K562 (cell line): Measurements from ENCODE around the gene CCDC50. TPM values are rescaled to one million over a fixed set of nuclear protein-coding genes. Genes with fewer than 3 reads are reported as not detected.

Source experiments
- ATAC-seq: fragments of 200-7000 bp; cut with Tn5 transposase; 3 replicates; pipeline ENCODE4 v1.9.1; 2020; ENCODE audit warnings: moderate library complexity
- BruUV-seq: library from RNA; stranded (reverse); fragments of 400-500 nt; replicated peaks from 2 replicates; lab custom pipeline; 2021; lab: Mats Ljungman, UMichigan
- CTCF ChIA-PET: fragments of 300-600 bp; formaldehyde crosslinking; extraction: SDS; loops from one replicate; lab custom pipeline; 2021; ENCODE audit warnings: low intra/inter-chr PET ratio; lab: Yijun Ruan, JAX
- POLR2A ChIA-PET: fragments of 300-600, 350-650 bp; sonication (Branson Sonifier 250); formaldehyde crosslinking; extraction: SDS; loops from one replicate; lab custom pipeline; 2021; ENCODE audit warnings: antibody characterized with exemption, inconsistent platforms; lab: Yijun Ruan, JAX
- DNase-seq, 4 experiments: peaks; one replicate each; pipeline versions ENCODE4 v3.0.0 to v3.0.0-alpha.2; 2011 to 2018; ENCODE audit warnings: low spot score in 3 of 4, mixed read lengths in 3 of 4; ENCODE audit errors: extremely low read depth in 1 of 4
- FAIRE-seq: peaks from 2 replicates; lab custom pipeline; 2011; peaks lifted over from hg19 to GRCh38; lab: Jason Lieb, UNC
- H2AFZ ChIP-seq: 2 replicates; pipeline ENCODE4 v1.6.0; 2011; ENCODE audit warnings: low read depth, low read length, control low read depth, inconsistent platforms
- H3K27ac ChIP-seq: fragments of 200-600 bp; 3 replicates; pipeline ENCODE4 v1.8.0; 2011; ENCODE audit warnings: low read depth, mild to moderate bottlenecking, control low read depth, inconsistent platforms, low read length, moderate library complexity, mixed read lengths; ENCODE audit errors: extremely low read depth
- H3K27me3 ChIP-seq, 2 experiments: fragments of 300-600 bp in 1 of 2; 2 replicates in 1 of 2; 3 replicates in 1 of 2; pipeline versions ENCODE4 v1.6.0 to v1.8.0; 2011; ENCODE audit warnings: inconsistent platforms in 2 of 2, low read length in 2 of 2, mild to moderate bottlenecking in 1 of 2, mixed read lengths in 1 of 2, moderate library complexity in 1 of 2; ENCODE audit not compliant: control insufficient read depth in 2 of 2, insufficient read depth in 2 of 2
- H3K36me3 ChIP-seq: fragments of 300-600 bp; 3 replicates; pipeline ENCODE4 v1.8.0; 2011; ENCODE audit warnings: mild to moderate bottlenecking, low read length, inconsistent platforms; ENCODE audit not compliant: control insufficient read depth, insufficient read depth
- H3K4me1 ChIP-seq, 2 experiments: fragments of 200-600 bp in 1 of 2; replicated peaks in 1 of 2; 2 replicates in 1 of 2; 3 replicates in 1 of 2; pipeline versions ENCODE4 v1.5.1 to v1.8.0; 2011; ENCODE audit warnings: inconsistent platforms in 2 of 2, low read length in 2 of 2, mild to moderate bottlenecking in 1 of 2, mixed read lengths in 1 of 2, moderate library complexity in 1 of 2; ENCODE audit not compliant: control insufficient read depth in 2 of 2, insufficient read depth in 2 of 2
- H3K4me2 ChIP-seq: 2 replicates; pipeline ENCODE4 v1.6.1; 2011; ENCODE audit warnings: low read length, control low read depth, inconsistent platforms, mixed read lengths; ENCODE audit not compliant: insufficient read depth
- H3K4me3 ChIP-seq: fragments of 200-600 bp; sonication (generic), shearing (Covaris generic); 2 replicates; pipeline ENCODE4 v1.5.1; 2016; ENCODE audit warnings: control low read depth, inconsistent platforms
- H3K79me2 ChIP-seq: fragments of 200-600 bp; 3 replicates; pipeline ENCODE4 v1.8.0; 2011; ENCODE audit warnings: low read length, inconsistent platforms; ENCODE audit not compliant: control insufficient read depth, insufficient read depth
- H3K9ac ChIP-seq, 2 experiments: 2 replicates each; pipeline versions ENCODE4 v1.6.0 to v1.6.1; 2011; ENCODE audit warnings: low read depth in 2 of 2, low read length in 2 of 2, control low read depth in 1 of 2, inconsistent platforms in 1 of 2, mild to moderate bottlenecking in 1 of 2, mixed read lengths in 1 of 2; ENCODE audit not compliant: insufficient read depth in 1 of 2
- H3K9me1 ChIP-seq: one replicate; pipeline ENCODE4 v1.6.0; 2011; ENCODE audit warnings: inconsistent platforms, mild to moderate bottlenecking, low read length, moderate library complexity; ENCODE audit not compliant: control insufficient read depth, insufficient read depth
- H3K9me3 ChIP-seq: replicated peaks from 2 replicates; pipeline ENCODE4 v1.5.1; 2011; ENCODE audit warnings: low read depth, low read length, inconsistent platforms; ENCODE audit not compliant: control insufficient read depth, insufficient read depth
- H4K20me1 ChIP-seq: replicated peaks from 2 replicates; pipeline ENCODE4 v1.6.1; 2011; ENCODE audit warnings: low read length, inconsistent platforms, mixed read lengths; ENCODE audit not compliant: control insufficient read depth, insufficient read depth
- BACH1 ChIP-seq: fragments of 200-800 bp; sonication (Bioruptor generic); IDR thresholded peaks from 2 replicates; pipeline ENCODE4 v1.6.1; 2016; ENCODE audit warnings: missing genetic modification characterization, missing compliant biosample characterization
- CAMTA2 ChIP-seq: fragments of 250-450 bp; sonication (Bioruptor Pico); conservative IDR thresholded peaks from 2 replicates; pipeline ENCODE4 v1.5.1; 2022
- CREBBP ChIP-seq: IDR thresholded peaks from one replicate; pipeline ENCODE4 v1.6.1; 2012; ENCODE audit warnings: low read depth, mild to moderate bottlenecking, control low read depth, inconsistent platforms, low read length
- HMG20B ChIP-seq: fragments of 250-450 bp; sonication (Bioruptor Pico); IDR thresholded peaks from 2 replicates; pipeline ENCODE4 v1.5.0; 2021; ENCODE audit warnings: mild to moderate bottlenecking
- NR3C1 ChIP-seq: sonication (generic); formaldehyde crosslinking; IDR thresholded peaks from 2 replicates; pipeline ENCODE4 v1.8.1; 2022; ENCODE audit warnings: missing genetic modification reagents
- PML ChIP-seq: IDR thresholded peaks from 2 replicates; pipeline ENCODE4 v1.6.1; 2012; ENCODE audit warnings: low read length, inconsistent platforms
- SRSF7 ChIP-seq: fragments of 200-400 bp; formaldehyde crosslinking; optimal IDR thresholded peaks from 2 replicates; pipeline ENCODE3; 2017; ENCODE audit warnings: mild to moderate bottlenecking, low read depth, low read length
- TCF7L2 ChIP-seq: fragments of 150-350 bp; IDR thresholded peaks from 2 replicates; pipeline ENCODE4 v1.6.1; 2016; ENCODE audit warnings: low read depth, mild to moderate bottlenecking, low read length, moderate library complexity
- ZKSCAN8 ChIP-seq: fragments of 200-800 bp; sonication (Bioruptor generic); IDR thresholded peaks from 2 replicates; pipeline ENCODE4 v1.6.1; 2016; ENCODE audit warnings: missing genetic modification characterization, missing compliant biosample characterization
- ZNF764 ChIP-seq: fragments of 250-450 bp; sonication (Bioruptor Pico); IDR thresholded peaks from 2 replicates; pipeline ENCODE4 v1.4.0; 2020; ENCODE audit warnings: low read depth, mild to moderate bottlenecking, moderate library complexity
- WGBS: fragments of 100-300 bp; shearing (Covaris generic); methylation state at CpG from one replicate; pipeline ENCODE4 v1.1.6; 2016; ENCODE audit warnings: low coverage, mixed read lengths; ENCODE audit not compliant: insufficient coverage; ENCODE audit errors: missing lambda C conversion rate; 5-methylcytosine and 5-hydroxymethylcytosine counted together
- in situ Hi-C: fragments of 300-500 bp; cut with MboI; formaldehyde crosslinking; loops from 4 replicates; pipeline ENCODE4 v1.15.0; 2018; ENCODE audit warnings: inconsistent platforms, mixed read lengths
- intact Hi-C: fragments of 100-400 bp; cut with micrococcal nuclease; formaldehyde crosslinking; loops from 2 replicates; pipeline ENCODE4 v1.14.2; 2022
- polyA plus RNA-seq, 8 experiments: library from polyadenylated mRNA; depleted of rRNA in 4 of 8; stranded (reverse) in 5 of 8; unstranded in 3 of 8; fragments of >200 nt; fragmentation: Nextera tagmentation in 2 of 8; fragmentation: Illumina TruSeq in 1 of 8; extraction: Ambion mirVana in 2 of 8; extraction: Trizol in 1 of 8; gene quantifications; 2 replicates each; pipeline versions ENCODE4 v1.2.1 to v1.2.3, GENCODE V29; 2011 to 2014; ENCODE audit warnings: inconsistent platforms in 1 of 8, missing spikeins in 1 of 8
- total RNA-seq, 7 experiments: library from RNA; depleted of rRNA in 6 of 7; stranded (reverse); fragments of >200 nt in 6 of 7; fragmentation: Illumina TruSeq in 2 of 7; extraction: Trizol in 2 of 7; gene quantifications; 2 replicates each; pipeline versions ENCODE4 v1.2.1 to v1.2.3, GENCODE V29; 2011 to 2021; ENCODE audit warnings: low replicate concordance in 1 of 7
- TF ChIP-seq, protein P1 (sequence below): fragments of 450-650 bp; IDR thresholded peaks from 2 replicates; pipeline ENCODE4 v1.6.1; 2017; ENCODE audit warnings: antibody characterized with exemption
- TF ChIP-seq, protein P2 (sequence below): IDR thresholded peaks from 3 replicates; pipeline ENCODE4 v1.6.1; 2011; ENCODE audit warnings: borderline replicate concordance, mild to moderate bottlenecking, moderate library complexity; ENCODE audit not compliant: insufficient read length; ENCODE audit errors: extremely low read depth
- TF ChIP-seq, protein P3 (sequence below), 2 experiments: fragments of 450-650 bp; IDR thresholded peaks; 2 replicates each; pipeline ENCODE4 v1.6.1; 2018; ENCODE audit warnings: mild to moderate bottlenecking in 2 of 2, low read depth in 1 of 2; ENCODE audit not compliant: partially characterized antibody in 2 of 2
- TF ChIP-seq, protein P4 (sequence below): fragments of 250-450 bp; sonication (Bioruptor Pico); IDR thresholded peaks from 2 replicates; pipeline ENCODE4 v1.4.0; 2020

Gene CCDC50
- total and polyA plus RNA-seq, 9 of the 15 experiments (the other 6 are each of a cell fraction or from before 2014, with no cell fraction given), result 8.4 to 63.4 (median 40.4) TPM

DNA sequence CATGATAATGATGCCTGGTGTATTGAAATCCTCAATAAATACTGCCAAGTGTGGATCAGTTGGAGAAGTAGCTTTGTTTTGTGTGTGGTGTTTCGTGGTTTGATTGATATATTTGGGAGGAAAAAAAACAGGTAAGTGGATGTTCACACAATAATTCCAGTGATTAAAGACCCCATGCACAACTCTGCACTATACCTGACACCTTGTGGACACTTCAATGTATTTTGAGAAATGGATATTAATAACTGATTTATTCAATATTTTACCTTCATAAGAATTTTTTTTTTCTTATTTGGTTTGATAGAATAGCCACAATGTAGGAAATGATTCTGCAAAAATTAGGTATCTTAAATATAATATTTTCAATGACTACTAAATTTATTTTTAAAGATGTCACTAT, 69.4 kb downstream of the CCDC50 start:
- H3K4me2 ChIP-seq, result no peak overlapping the region
- WGBS, result 75% methylated on average over 1 of the region's 1 CpG
- intact Hi-C loops, result no loop called here
- FAIRE-seq (no peak), DNase-seq (no peak), ATAC-seq (no peak)
- no TSS peak for BruUV-seq
- H3K4me3 ChIP-seq, result no peak overlapping the region
- no peak overlapping the region for H3K9ac ChIP-seq
- peaks cover 7% of the 10 kb centered on the region; the same call in 1 of the 3 replicates for H3K36me3 ChIP-seq
- in situ Hi-C loops, result no loop called here
- no peaks in the 10 kb centered on the region for H3K9me3 ChIP-seq
- H3K27me3 ChIP-seq, result no peaks in the 10 kb centered on the region
- no peaks in the 10 kb centered on the region for H4K20me1 ChIP-seq
- no peaks in the 10 kb centered on the region for H3K4me1 ChIP-seq
- POLR2A ChIA-PET, result no interaction called here
- no peaks in the 10 kb centered on the region for H3K79me2 ChIP-seq
- H3K27ac ChIP-seq, result no peak overlapping the region
- H2AFZ ChIP-seq, result no peak overlapping the region
- no peaks in the 10 kb centered on the region for H3K9me1 ChIP-seq
- CTCF ChIA-PET, result no interaction called here
- TF ChIP-seq PML (no peak), NR3C1 (no peak), HMG20B (no peak), SRSF7 (no peak), ZNF764 (CRISPR knock-in tag) (no peak), TCF7L2 (no peak), BACH1 (tag) (no peak), CREBBP (no peak), ZKSCAN8 (CRISPR knock-in tag) (no peak), CAMTA2 (no peak)
- TF ChIP-seq, protein P1, sequence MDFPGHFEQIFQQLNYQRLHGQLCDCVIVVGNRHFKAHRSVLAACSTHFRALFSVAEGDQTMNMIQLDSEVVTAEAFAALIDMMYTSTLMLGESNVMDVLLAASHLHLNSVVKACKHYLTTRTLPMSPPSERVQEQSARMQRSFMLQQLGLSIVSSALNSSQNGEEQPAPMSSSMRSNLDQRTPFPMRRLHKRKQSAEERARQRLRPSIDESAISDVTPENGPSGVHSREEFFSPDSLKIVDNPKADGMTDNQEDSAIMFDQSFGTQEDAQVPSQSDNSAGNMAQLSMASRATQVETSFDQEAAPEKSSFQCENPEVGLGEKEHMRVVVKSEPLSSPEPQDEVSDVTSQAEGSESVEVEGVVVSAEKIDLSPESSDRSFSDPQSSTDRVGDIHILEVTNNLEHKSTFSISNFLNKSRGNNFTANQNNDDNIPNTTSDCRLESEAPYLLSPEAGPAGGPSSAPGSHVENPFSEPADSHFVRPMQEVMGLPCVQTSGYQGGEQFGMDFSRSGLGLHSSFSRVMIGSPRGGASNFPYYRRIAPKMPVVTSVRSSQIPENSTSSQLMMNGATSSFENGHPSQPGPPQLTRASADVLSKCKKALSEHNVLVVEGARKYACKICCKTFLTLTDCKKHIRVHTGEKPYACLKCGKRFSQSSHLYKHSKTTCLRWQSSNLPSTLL, result no peak
- TF ChIP-seq, protein P2, sequence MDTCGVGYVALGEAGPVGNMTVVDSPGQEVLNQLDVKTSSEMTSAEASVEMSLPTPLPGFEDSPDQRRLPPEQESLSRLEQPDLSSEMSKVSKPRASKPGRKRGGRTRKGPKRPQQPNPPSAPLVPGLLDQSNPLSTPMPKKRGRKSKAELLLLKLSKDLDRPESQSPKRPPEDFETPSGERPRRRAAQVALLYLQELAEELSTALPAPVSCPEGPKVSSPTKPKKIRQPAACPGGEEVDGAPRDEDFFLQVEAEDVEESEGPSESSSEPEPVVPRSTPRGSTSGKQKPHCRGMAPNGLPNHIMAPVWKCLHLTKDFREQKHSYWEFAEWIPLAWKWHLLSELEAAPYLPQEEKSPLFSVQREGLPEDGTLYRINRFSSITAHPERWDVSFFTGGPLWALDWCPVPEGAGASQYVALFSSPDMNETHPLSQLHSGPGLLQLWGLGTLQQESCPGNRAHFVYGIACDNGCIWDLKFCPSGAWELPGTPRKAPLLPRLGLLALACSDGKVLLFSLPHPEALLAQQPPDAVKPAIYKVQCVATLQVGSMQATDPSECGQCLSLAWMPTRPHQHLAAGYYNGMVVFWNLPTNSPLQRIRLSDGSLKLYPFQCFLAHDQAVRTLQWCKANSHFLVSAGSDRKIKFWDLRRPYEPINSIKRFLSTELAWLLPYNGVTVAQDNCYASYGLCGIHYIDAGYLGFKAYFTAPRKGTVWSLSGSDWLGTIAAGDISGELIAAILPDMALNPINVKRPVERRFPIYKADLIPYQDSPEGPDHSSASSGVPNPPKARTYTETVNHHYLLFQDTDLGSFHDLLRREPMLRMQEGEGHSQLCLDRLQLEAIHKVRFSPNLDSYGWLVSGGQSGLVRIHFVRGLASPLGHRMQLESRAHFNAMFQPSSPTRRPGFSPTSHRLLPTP, result no peak
- TF ChIP-seq, protein P3, sequence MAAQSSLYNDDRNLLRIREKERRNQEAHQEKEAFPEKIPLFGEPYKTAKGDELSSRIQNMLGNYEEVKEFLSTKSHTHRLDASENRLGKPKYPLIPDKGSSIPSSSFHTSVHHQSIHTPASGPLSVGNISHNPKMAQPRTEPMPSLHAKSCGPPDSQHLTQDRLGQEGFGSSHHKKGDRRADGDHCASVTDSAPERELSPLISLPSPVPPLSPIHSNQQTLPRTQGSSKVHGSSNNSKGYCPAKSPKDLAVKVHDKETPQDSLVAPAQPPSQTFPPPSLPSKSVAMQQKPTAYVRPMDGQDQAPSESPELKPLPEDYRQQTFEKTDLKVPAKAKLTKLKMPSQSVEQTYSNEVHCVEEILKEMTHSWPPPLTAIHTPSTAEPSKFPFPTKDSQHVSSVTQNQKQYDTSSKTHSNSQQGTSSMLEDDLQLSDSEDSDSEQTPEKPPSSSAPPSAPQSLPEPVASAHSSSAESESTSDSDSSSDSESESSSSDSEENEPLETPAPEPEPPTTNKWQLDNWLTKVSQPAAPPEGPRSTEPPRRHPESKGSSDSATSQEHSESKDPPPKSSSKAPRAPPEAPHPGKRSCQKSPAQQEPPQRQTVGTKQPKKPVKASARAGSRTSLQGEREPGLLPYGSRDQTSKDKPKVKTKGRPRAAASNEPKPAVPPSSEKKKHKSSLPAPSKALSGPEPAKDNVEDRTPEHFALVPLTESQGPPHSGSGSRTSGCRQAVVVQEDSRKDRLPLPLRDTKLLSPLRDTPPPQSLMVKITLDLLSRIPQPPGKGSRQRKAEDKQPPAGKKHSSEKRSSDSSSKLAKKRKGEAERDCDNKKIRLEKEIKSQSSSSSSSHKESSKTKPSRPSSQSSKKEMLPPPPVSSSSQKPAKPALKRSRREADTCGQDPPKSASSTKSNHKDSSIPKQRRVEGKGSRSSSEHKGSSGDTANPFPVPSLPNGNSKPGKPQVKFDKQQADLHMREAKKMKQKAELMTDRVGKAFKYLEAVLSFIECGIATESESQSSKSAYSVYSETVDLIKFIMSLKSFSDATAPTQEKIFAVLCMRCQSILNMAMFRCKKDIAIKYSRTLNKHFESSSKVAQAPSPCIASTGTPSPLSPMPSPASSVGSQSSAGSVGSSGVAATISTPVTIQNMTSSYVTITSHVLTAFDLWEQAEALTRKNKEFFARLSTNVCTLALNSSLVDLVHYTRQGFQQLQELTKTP (IDR thresholded peaks at IDR 0.05; ENCODE audit: low read depth in 1 of 2, partially characterized antibody in 2 of 2), result no peak
- TF ChIP-seq, protein P4, sequence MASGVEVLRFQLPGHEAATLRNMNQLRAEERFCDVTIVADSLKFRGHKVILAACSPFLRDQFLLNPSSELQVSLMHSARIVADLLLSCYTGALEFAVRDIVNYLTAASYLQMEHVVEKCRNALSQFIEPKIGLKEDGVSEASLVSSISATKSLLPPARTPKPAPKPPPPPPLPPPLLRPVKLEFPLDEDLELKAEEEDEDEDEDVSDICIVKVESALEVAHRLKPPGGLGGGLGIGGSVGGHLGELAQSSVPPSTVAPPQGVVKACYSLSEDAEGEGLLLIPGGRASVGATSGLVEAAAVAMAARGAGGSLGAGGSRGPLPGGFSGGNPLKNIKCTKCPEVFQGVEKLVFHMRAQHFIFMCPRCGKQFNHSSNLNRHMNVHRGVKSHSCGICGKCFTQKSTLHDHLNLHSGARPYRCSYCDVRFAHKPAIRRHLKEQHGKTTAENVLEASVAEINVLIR (CRISPR knock-in tag), result no peak
